GM19324 (cell line): ENCODE data around the gene COMP.

Experiments
- ATAC-seq: cut with Tn5 transposase; IDR thresholded peaks from one replicate; pipeline ENCODE4 v1.9.1; 2021; ENCODE audit warnings: mild to moderate bottlenecking, moderate library complexity; ENCODE audit not compliant: unreplicated experiment, low FRiP score

COMP gene

GRCh38 chr19:18754501-18754900, 36.6 kb downstream of the COMP start:
- ATAC-seq, result no peak

DNA sequence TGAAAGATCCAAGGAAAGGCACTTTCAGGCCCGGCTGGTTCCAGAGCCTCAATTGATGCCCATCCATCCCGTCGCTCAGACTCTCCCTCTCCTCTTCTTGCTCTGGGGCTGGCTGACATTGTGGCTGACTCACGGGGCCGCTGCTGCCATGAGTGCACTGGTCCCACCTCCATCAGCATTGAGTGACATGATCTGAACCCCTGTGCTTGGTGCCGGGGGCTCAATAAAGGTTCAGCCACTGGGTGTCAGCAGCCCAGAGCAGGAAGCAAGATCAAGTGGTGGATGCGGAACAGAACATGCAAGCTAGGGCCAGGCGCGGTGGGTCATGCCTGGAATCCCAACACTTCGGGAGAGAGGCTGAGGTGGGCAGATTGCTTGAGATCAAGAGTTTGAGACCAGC, 39.5 kb downstream of the COMP start:
- ATAC-seq, result no peak

GRCh38 chr19:18750295-18750970, 40.7 kb downstream of the COMP start:
- ATAC-seq, result no peak

DNA sequence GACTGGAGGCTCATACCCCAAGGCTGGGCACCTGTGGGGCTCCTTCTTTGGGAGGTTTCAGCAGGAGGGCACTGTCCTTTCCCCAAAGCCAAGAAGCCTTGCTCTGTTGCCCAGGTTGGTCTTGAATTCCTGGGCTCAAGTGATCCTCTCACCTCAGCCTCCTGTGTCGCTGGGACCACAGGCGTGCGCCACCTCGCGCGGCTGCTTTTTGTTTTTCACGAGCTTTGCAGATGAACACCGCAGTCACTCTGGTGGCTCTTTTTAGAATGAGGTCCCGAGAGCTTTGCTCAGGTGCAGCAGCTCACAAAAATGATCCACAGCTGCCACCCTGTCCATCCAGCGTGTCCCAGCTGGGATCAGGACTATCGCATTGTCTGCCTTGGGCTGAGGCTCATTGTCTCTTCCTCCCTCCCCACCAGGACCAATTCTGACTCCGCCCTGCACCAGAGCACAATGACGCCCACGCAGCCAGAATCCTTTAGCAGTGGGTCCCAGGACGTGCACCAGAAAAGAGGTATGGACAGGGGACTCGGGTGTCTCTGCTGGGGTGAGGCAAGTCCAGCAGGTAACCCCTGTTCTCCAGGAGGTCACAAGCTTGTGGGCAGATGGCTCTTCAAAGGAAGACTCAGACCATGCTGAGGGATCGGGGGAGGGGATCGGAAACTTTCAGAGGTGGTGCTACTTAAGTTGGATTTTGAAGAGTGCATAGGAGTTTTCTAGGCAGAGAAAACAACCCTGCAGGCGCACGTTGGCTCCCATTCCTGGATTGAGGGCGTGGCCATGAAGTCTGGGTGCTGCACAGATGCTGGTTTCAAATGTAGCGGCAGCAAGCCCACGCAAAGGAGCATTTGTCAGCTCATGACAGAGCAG, 41.5 kb downstream of the COMP start:
- ATAC-seq, result no peak

DNA sequence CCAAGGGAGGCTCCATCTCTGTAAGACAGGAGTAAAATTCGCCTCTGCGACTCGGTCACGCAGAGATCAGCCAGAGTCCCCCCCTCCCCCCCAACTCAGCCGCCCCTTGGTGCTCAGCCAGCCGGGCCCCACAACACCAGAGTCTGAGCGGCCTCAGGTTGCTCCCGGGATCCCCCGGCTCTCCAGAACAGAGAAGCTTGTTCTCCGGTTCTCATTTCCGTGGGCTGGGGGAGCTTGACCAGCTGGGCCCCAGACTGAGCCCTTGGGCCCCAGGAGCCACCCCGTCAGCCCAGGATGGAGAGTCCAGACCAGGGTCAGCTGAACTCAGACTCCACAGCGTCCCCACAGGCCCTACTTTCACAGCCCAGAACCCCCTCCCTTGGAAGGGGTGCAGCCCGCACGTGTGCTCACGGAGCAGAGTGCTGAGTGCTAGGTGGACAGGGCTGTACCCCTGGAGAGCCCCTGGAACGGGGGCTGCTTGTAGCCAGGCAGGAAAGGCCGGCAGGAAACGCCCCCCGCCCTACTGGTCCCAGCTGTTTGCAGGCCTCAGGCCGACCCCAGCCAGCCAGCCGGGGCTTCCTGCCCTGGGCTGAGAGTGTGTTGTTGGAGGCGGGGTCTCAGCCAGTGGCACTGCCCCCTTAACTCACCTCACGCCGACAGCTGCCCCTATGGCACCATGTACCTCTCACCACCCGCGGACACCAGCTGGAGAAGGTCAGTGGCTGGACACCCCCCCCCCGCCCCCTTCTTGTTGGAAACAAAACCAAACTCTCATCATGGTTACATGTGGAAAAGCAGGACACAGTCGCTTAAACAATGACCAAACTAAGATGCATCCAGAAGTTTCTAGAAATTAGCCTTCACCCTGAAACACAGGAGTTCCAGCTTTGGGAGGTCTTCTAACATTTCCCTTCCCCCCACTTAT, 44.4 kb downstream of the COMP start:
- no peak for ATAC-seq

- no peak for ATAC-seq
Observed at GRCh38 chr19:18745931-18746330, 45.2 kb downstream of the COMP start.

GRCh38 chr19:18745012-18745735, 45.9 kb downstream of the COMP start:
- no peak for ATAC-seq

DNA sequence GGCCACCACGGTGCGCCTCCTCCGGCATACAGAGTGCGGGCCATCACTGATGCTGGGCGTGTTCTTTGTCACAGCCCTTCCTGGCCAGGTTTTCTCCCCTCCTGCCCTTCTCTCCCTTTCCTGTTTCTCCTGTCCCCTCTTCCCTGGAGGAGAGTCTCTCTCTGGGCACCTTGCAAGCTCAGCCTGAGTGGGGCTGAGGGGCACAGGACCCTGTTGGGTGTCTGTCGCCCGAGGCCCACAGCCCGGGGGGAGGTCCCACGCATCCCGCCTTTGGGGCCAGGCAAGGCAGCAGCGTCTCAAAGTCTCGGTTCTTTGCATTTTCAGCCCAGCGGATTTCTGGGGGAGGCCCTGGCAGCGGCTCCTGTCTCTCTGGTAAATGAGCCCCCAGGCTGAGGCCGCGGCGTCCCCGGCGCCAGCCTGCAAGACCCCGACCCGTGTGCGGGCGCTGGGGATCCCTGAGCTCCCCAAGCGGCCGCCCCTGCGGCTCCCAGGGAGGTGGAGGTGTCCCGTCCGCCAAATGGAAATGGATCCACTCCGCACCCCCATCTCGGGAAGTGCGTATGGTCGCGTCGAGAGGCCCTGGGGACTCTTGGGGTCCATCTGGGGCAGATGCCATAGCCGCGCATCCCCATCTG, 47.2 kb downstream of the COMP start:
- ATAC-seq, result no peak

DNA sequence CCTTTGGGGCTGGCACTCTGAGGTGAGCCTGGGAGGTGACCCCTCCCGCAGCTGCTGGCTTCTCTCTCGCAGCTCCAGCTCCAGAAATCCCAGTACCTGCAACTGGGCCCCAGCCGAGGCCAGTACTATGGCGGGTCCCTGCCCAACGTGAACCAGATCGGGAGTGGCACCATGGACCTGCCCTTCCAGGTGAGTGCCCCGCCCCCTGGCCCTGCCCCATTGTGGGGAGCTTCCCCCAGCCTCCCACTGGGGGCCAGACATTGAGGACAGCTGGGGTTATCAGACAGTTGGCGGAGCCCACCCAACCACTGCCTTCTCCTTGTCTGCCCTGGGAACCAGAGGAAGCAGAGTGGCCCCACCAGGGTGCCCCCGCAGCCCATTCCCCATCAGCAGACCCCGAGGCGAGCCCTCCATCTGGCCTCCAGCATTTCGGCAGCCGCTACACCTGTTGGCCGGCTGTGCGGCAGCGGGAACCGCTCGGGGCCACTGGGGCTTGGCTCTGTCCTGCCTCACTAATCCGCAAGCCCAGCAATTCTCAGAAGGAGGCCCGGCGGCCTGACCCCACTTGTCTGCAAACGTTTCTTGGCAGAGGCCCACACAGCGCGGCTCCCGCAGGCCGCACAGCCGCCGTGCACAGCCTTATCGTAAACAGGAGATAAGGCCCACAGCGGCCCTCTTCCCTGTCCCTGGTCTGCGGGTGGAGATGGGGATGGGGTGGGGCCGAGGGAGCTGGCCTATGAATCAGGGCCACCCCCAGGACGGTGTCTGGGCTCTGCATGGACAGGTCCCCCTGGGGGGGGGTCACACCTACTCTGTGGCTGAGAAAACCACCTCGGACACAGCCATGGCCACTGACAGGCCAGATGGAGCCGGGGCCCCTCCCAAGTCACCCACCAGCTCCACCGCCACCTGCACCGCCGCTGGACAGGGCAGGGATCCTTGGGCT, 48.0 kb downstream of the COMP start:
- ATAC-seq, result no peak

DNA sequence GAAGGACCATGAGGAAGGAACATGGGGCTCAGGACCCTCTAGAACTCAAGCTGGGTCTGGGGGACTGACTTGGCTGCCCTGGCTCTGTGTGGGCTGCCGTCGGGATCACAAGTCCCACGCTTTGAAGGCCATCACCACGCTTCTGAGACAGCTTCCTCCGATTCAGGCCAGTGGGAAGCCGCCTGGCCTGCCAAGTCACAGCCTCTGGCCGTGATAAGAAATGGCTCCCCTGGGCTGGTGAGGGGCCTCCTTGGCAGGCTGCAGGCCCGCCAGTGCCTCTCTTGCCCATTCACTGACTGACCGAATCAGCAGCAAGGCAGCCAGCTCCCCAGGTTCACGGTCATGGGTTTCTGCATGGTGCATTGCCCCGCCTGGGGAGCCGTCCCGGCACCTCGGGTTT, 48.8 kb downstream of the COMP start:
- ATAC-seq, result no peak

DNA sequence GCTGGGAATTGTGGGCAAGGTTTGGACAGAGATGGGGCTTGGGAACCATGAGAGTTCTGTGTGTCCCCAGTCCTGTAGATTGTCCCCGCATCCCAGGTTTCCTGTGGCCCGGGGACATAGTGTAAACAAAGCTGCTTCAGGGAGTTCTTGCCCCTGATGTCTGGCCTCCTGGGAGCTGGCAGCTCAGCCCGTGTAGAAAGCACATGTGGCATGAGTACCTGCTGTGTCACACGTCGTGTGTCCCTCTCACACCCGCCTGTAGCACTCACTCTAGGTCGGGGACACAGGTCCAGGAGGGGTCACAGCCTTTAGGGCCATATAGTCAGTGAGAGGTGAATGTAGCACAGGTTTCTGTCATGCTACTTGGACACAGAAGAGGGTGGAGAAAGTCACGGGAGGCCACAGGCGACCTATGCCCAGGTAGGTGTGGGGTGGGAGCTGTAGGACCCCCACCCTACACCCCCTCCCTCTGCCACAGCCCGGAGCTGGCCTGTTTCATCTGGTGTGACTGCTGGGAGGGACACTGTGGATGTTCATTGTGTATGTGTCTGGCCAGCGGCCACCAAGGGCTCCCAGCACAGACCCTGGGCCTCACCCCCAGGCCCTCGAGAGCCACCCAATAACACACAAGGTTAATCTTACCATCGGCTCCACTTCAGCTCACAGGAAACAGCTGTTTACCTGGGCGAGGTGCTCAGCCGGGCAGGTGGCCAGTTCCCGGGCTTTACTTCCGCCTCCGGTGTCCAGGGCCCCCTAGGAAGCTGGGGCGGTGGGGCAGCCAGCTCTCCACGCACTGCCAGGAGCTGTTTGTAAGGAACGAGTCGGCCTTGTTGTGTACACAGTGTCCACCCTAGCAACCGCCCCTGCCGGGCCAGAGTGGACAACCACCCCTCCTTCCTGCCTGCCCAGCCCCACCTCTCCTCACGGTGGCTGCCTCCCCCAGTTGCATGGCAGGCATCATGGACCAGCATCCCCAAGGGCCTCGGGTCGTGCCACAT, 49.7 kb downstream of the COMP start:
- no peak for ATAC-seq

DNA sequence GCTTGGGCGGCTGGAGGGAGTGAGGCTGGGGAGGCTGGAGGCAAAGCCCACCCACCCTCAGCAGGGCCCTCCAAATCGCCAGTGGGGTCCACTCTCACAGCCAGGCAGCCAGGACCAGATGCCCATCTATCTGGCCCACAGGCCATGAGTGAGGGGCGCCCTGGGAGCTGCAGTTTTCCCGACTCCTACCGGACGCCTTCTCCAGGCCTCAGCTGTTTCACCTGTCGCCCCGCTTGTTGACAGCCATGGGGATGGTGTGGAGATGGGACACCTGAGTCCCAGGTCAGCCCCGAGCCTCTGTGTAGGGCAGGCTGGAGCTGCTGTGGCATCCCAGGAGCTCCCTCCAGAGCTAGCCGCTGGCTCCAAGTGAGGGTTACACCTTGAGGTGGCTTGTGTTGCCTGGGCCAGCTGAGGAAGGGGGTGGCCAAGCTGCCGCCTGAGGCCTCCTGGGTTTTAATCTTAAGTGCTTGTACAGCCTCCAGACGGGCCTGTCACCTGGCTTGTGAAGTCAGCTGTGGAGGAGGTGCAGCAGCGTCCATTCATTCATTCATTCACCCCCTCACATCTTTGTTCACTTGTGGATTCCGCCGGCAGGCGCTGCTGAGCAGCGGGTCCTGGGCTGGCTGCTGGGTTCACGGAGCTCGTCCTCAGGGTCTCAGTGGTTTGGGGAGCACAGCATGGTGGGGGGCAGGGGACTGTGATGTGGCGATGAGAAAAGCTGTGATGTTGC, 52.0 kb downstream of the COMP start:
- no peak for ATAC-seq

- no peak for ATAC-seq
Observed at GRCh38 chr19:18737954-18738351, 53.2 kb downstream of the COMP start.

DNA sequence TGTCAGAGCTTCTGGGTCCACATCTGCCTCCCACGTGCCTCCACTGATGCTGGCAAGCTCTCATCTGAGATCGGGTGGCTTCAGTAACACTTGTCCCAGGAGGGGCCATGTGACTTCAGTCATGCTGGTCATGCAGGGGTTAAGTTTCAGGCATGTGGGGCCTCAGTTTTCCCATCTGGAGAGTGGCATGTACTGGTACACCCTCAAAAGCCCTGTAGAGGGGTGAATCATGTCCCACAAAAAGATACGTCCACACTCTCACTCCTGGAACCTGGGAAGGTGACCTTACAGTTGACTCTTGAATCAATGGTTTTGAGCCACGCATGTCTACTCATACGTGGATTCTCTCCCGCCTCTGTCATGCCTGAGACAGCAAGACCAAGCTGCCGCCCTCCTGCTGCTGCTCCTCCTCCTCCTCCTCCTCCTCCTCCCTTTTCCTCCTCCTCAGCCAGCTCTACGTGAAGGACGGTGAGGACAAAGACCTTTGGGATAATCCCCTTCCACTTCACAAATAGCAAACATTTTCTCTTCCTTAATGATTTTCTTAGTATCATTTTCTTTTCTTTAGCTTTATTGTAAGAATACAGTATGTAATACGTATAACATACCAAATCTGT, 53.7 kb downstream of the COMP start:
- no peak for ATAC-seq

DNA sequence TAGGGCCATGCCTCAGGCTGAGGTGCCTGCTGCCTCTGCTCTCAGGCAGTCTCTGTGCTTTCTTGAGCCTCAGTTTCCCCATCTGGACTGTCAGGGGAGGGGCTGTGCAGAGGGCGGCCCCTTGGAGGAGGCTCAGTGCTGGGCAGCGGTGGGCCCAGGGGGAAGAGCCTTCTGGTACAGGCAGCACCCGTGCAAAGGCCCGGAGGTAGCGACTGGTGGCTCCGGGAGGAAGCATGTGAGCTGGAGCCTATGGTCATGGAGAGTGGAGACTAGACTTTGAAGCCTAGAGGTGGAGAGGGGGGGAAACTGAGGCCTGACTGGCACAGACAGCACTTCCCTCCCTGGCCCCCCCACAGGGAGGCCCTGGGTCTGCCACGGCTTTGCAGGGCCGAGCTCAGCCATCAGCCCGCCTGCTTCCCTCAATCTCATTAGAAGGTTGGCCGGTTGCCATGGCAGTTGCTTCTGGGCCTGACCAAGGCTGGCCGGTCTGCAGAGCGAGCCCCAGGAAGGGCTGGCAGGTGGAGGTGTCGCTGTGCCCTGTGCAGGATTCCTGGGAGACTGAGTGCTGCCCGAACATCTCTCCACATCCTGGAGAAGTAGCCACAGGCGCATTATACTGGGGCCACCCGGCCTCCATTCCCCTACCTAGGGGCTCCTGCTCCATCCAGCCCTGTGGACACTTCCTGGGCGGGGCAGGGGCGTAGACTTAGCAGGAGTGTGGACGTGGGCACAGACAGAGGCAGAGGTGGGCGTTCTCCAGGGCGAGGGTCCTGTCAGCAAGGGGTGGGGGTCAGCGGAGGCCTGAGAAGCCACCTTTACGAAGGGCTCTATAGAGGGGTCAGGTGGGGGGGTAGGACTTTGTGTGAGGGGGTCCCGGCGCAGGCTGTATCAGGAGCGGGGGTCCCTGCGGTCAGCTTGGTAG, 54.4 kb downstream of the COMP start:
- no peak for ATAC-seq
